HepG2 (cell line): ENCODE results near the gene DLX1. TPM values are rescaled to one million over a fixed set of nuclear protein-coding genes. Genes with fewer than 3 reads are reported as not detected.

Experiments
- ATF7 ChIP-seq, 2 experiments: fragments of 450-650 bp in 1 of 2; sonication (generic) in 1 of 2; formaldehyde crosslinking in 1 of 2; IDR thresholded peaks; 2 replicates each; pipeline versions ENCODE4 v1.4.0 to v1.6.1; 2016 to 2020; ENCODE audit warnings: antibody characterized with exemption in 1 of 2, mild to moderate bottlenecking in 1 of 2, missing genetic modification reagents in 1 of 2
- CREB1 ChIP-seq, 2 experiments: fragments of 450-650 bp in 1 of 2; IDR thresholded peaks; 2 replicates each; pipeline ENCODE4 v1.6.1; 2016 to 2017; ENCODE audit warnings: control low read depth in 1 of 2, mild to moderate bottlenecking in 1 of 2, missing compliant biosample characterization in 1 of 2, missing genetic modification characterization in 1 of 2
- CTCF ChIP-seq: sonication (generic); formaldehyde crosslinking; IDR thresholded peaks from 2 replicates; pipeline ENCODE4 v1.5.0; 2020; ENCODE audit warnings: mild to moderate bottlenecking, missing genetic modification reagents, moderate library complexity
- FOSL1 ChIP-seq: sonication (generic); formaldehyde crosslinking; IDR thresholded peaks from 2 replicates; pipeline ENCODE4 v1.9.0; 2021; ENCODE audit warnings: missing genetic modification reagents, borderline replicate concordance
- GATAD2A ChIP-seq: IDR thresholded peaks from 2 replicates; pipeline ENCODE4 v1.6.1; 2016
- GZF1 ChIP-seq: sonication (generic); formaldehyde crosslinking; IDR thresholded peaks from 2 replicates; pipeline ENCODE4 v1.5.1; 2020; ENCODE audit warnings: mild to moderate bottlenecking, missing genetic modification reagents
- KLF6 ChIP-seq: IDR thresholded peaks from 2 replicates; pipeline ENCODE4 v1.8.0; 2016; ENCODE audit warnings: missing biosample characterization, missing genetic modification reagents
- MBD4 ChIP-seq: IDR thresholded peaks from 2 replicates; pipeline ENCODE4 v1.6.1; 2012; ENCODE audit warnings: low read length, inconsistent platforms, borderline replicate concordance
- MEIS1 ChIP-seq: sonication (generic); formaldehyde crosslinking; IDR thresholded peaks from 2 replicates; pipeline ENCODE4 v1.9.0; 2021; ENCODE audit warnings: mild to moderate bottlenecking, missing genetic modification reagents, moderate library complexity, borderline replicate concordance
- MXD1 ChIP-seq: sonication (generic); formaldehyde crosslinking; IDR thresholded peaks from 2 replicates; pipeline ENCODE4 v1.4.0; 2020; ENCODE audit warnings: mild to moderate bottlenecking, missing genetic modification reagents
- NCOA5 ChIP-seq: sonication (generic); formaldehyde crosslinking; IDR thresholded peaks from 2 replicates; pipeline ENCODE4 v1.4.0; 2020; ENCODE audit warnings: missing genetic modification reagents
- NFYB ChIP-seq: sonication (generic); formaldehyde crosslinking; IDR thresholded peaks from 2 replicates; pipeline ENCODE4 v1.4.0; 2020; ENCODE audit warnings: missing genetic modification reagents
- NR1H2 ChIP-seq: sonication (generic); formaldehyde crosslinking; IDR thresholded peaks from 2 replicates; pipeline ENCODE4 v1.8.1; 2022; ENCODE audit warnings: low read depth, missing genetic modification reagents, borderline replicate concordance
- SAFB2 ChIP-seq: sonication (generic); formaldehyde crosslinking; IDR thresholded peaks from 2 replicates; pipeline ENCODE4 v1.5.1; 2020; ENCODE audit warnings: missing genetic modification reagents, low read depth, mild to moderate bottlenecking, borderline replicate concordance
- TEAD3 ChIP-seq: optimal IDR thresholded peaks from 2 replicates; pipeline ENCODE3; 2016; ENCODE audit warnings: borderline replicate concordance
- U2AF1 ChIP-seq: fragments of 200-400 bp; formaldehyde crosslinking; optimal IDR thresholded peaks from 2 replicates; pipeline ENCODE3; 2017; ENCODE audit warnings: mild to moderate bottlenecking, low read depth, low read length
- ZFP91 ChIP-seq: sonication (generic); formaldehyde crosslinking; IDR thresholded peaks from 2 replicates; pipeline ENCODE4 v1.9.0; 2022; ENCODE audit warnings: missing genetic modification reagents, mild to moderate bottlenecking, borderline replicate concordance
- ZNF432 ChIP-seq: sonication (generic); formaldehyde crosslinking; IDR thresholded peaks from 2 replicates; pipeline ENCODE4 v1.5.0; 2020; ENCODE audit warnings: missing genetic modification reagents, mild to moderate bottlenecking, borderline replicate concordance
- ZNF558 ChIP-seq: sonication (generic); formaldehyde crosslinking; IDR thresholded peaks from 2 replicates; pipeline ENCODE4 v1.9.0; 2022; ENCODE audit warnings: mild to moderate bottlenecking, missing genetic modification reagents, borderline replicate concordance
- ZNF614 ChIP-seq: IDR thresholded peaks from 2 replicates; pipeline ENCODE4 v1.6.1; 2018; ENCODE audit warnings: missing biosample characterization, missing genetic modification reagents, inconsistent platforms, borderline replicate concordance
- ZNF672 ChIP-seq: sonication (generic); formaldehyde crosslinking; IDR thresholded peaks from 2 replicates; pipeline ENCODE4 v1.8.1; 2022; ENCODE audit warnings: missing genetic modification reagents
- ZNF709 ChIP-seq: sonication (generic); formaldehyde crosslinking; IDR thresholded peaks from 2 replicates; pipeline ENCODE4 v1.5.0; 2020; ENCODE audit warnings: mild to moderate bottlenecking, missing genetic modification reagents
- ZNF775 ChIP-seq: sonication (generic); formaldehyde crosslinking; IDR thresholded peaks from 2 replicates; pipeline ENCODE4 v1.4.0; 2020; ENCODE audit warnings: missing genetic modification reagents, mild to moderate bottlenecking, moderate library complexity, borderline replicate concordance
- ZNF788 ChIP-seq: sonication (generic); formaldehyde crosslinking; IDR thresholded peaks from 2 replicates; pipeline ENCODE4 v1.5.0; 2020; ENCODE audit warnings: mild to moderate bottlenecking, missing genetic modification reagents, borderline replicate concordance
- ZNF878 ChIP-seq: sonication (generic); formaldehyde crosslinking; IDR thresholded peaks from 2 replicates; pipeline ENCODE4 v1.8.1; 2023; ENCODE audit warnings: mild to moderate bottlenecking, missing genetic modification reagents, moderate library complexity
- polyA plus RNA-seq, 8 experiments: library from polyadenylated mRNA; depleted of rRNA in 3 of 8; stranded (reverse) in 7 of 8; unstranded in 1 of 8; fragments of >200 nt; fragmentation: Illumina TruSeq in 4 of 8; extraction: Trizol in 4 of 8; gene quantifications; 2 replicates each; pipeline versions ENCODE4 v1.2.1 to v1.2.3, GENCODE V29; 2011 to 2016; ENCODE audit warnings: low read depth in 4 of 8, missing spikeins in 1 of 8, mixed read lengths in 1 of 8; ENCODE audit not compliant: insufficient read depth in 1 of 8
- total RNA-seq, 5 experiments: library from RNA; depleted of rRNA; stranded (reverse); fragments of >200 nt; fragmentation: Illumina TruSeq; extraction: Trizol; gene quantifications; 2 replicates each; pipeline ENCODE4 v1.2.3, GENCODE V29; 2016; ENCODE audit warnings: low read depth in 1 of 5

The DLX1 gene
- total and polyA plus RNA-seq, 2 of the 13 experiments (the other 11 are each of a cell fraction or from before 2014, with no cell fraction given): 0.18 to 0.86 TPM

- TF ChIP-seq GATAD2A (peak; percentile 78), ZNF558 (CRISPR knock-in tag) (no peak), SAFB2 (CRISPR knock-in tag) (no peak), TEAD3 (peak; percentile 33), U2AF1 (no peak), CREB1 (IDR thresholded peaks at IDR 0.05) (no peak), CREB1 (CRISPR knock-in tag; IDR thresholded peaks at IDR 0.05) (peak; percentile 54), ZFP91 (CRISPR knock-in tag) (no peak), MEIS1 (CRISPR knock-in tag) (no peak), NCOA5 (CRISPR knock-in tag) (no peak), CTCF (CRISPR knock-in tag) (no peak), ZNF709 (no peak), NR1H2 (CRISPR knock-in tag) (no peak), MXD1 (CRISPR knock-in tag) (no peak), FOSL1 (CRISPR knock-in tag) (no peak), ATF7 (IDR thresholded peaks at IDR 0.05) (no peak), ATF7 (CRISPR knock-in tag; IDR thresholded peaks at IDR 0.05) (no peak), MBD4 (no peak), ZNF788 (no peak), ZNF775 (CRISPR knock-in tag) (no peak), GZF1 (CRISPR knock-in tag) (no peak), ZNF614 (0 out of 2 replicates have a peak, but pooled peaks have one; percentile 56), ZNF672 (CRISPR knock-in tag) (no peak), KLF6 (CRISPR knock-in tag) (no peak), ZNF878 (CRISPR knock-in tag) (no peak), ZNF432 (no peak), NFYB (CRISPR knock-in tag) (no peak)
Measured at GRCh38 chr2:172119089-172119488, 33.8 kb downstream of the DLX1 start (continued).
